GM19455 (cell line): ENCODE measurements around the gene TOM1L2.
"Not testable (repeated sequence)": the region's sequence is repeated elsewhere in the genome, so short reads cannot be mapped to it uniquely, and the experiment has no call there.

Experiments used
- ATAC-seq: cut with Tn5 transposase; IDR thresholded peaks from one replicate; pipeline ENCODE4 v1.9.1; 2021; ENCODE audit not compliant: unreplicated experiment

TOM1L2 gene

DNA sequence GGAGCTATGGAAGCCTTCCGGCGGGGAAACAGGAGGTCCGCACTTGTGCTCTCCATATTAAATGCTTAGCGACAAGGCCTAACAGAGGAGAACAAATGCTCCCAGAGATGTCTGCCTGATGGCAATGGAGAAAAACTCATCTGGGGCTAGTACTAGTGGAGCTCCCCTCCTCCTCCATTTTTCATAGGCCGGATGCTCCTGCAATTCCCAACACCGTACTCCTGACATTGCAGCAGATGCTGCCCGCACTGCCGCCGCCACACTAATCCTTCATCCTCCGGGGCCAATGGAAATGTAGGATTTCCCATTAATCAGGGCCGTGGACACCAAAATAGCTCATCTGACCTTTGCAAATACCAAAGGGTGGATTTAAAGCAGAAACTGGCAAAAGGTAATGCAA is 27.5 kb downstream of the TOM1L2 start:
- no peak for ATAC-seq

GRCh38 chr17:17944242-17944641 is 28.0 kb downstream of the TOM1L2 start:
- no peak for ATAC-seq

DNA sequence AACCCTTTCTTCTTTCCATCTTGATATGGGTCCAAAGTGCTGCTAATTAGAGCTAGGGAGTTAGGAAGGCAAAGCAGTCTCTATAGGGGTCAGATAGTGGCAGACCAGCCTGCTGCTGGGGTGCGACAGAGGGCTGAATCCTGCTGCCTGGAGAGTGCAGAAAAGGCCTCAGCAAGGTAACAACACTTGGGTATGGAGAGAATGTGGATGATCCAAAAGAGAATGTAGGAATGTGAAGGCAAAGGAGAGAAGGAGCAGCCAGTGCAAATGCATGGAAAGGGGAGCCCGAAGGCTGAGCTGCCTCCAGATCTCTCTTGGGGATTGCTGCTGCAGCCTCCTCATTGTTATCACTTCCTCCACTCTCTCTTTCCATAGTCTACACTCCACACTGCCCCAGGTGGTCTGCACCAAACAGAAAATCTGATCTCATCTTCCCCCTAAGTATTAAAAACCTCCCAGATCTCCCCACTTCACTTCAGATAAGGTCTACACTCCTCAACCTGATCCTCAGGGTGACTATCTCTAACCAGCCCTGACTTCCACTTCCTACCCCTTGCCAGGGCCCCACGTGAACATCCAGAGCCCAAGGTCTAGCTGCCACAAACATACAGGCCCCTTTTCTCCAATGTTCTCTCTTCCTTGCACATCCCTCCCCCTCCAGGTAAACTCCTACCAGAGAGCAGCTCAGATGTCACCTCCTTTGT is 28.8 kb downstream of the TOM1L2 start:
- no peak for ATAC-seq

DNA sequence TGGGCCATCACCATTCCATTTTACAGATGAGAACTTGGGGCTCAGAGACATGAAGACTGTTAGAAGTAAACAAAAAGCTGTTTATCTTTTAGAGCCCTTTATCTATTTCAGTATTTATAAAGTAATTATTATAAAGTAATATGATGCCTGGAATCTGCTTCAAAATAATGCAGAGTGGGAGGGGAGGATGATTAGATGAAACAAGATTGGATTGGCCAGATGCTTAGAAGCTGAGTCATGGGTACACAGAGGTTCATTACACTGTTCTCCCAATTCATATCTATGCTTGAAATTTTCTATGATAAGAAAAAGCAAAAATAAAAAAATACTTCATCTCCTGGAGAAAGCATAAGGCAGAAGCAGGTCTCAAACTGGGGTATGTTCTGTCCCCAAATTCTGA is 29.4 kb downstream of the TOM1L2 start:
- ATAC-seq, result no peak

- ATAC-seq, result no peak
Measured at GRCh38 chr17:17941015-17941414, 31.2 kb downstream of the TOM1L2 start.

GRCh38 chr17:17940441-17940911 is 31.7 kb downstream of the TOM1L2 start:
- ATAC-seq, result no peak

- ATAC-seq, result not testable (repeated sequence)
Measured at GRCh38 chr17:17939941-17940340, 32.3 kb downstream of the TOM1L2 start.

DNA sequence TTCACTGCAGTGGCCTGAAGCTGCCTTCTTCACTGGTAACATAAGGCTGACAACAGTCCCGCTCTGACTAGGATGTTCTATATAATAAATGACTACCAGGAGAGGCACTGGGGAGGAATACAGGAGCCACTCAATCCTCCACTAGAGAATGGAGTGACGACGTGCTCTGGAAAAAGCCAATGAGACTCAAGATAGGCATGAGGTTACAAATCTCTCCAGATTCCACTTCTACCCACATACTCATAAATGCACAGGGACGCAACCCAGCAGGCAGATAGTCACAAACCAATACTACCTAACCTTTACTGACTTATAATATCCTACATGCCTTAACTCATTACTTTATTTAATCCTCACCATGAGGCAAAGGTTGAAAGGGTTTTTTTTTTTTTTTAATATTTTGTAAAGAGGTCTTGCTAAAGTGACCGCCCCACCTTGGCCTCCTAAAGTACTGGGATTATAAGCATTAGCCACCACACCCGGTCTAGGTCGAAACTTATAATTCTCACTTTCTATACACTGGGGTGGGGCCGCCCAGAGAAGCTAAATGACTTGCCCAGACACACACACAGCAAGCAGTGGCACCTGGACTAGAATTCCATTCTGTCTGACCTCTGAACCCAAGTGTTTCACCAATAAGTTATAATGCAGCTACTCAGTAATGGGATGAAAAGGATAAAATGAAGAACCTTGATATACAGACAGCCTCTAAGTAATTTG is 33.7 kb downstream of the TOM1L2 start:
- no peak for ATAC-seq

DNA sequence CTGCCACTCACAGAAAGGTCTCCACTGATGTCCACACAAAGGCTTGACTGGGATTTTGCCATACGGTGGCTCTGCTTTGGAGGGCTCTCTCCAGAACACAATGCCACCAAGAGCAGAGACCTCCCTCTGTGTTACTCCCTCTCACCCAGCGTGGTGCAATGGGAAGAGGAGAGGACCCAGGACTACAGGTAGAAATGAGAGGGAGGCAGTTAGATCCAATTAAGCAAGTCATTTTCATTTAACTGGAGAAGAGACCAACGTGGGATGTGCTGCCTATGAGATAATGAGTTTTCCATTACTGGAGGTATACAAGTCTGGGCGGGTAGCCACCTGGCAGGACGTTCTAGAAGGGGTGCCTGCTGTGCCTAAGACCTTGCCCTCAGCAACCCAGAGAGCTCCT is 34.2 kb downstream of the TOM1L2 start:
- no peak for ATAC-seq

DNA sequence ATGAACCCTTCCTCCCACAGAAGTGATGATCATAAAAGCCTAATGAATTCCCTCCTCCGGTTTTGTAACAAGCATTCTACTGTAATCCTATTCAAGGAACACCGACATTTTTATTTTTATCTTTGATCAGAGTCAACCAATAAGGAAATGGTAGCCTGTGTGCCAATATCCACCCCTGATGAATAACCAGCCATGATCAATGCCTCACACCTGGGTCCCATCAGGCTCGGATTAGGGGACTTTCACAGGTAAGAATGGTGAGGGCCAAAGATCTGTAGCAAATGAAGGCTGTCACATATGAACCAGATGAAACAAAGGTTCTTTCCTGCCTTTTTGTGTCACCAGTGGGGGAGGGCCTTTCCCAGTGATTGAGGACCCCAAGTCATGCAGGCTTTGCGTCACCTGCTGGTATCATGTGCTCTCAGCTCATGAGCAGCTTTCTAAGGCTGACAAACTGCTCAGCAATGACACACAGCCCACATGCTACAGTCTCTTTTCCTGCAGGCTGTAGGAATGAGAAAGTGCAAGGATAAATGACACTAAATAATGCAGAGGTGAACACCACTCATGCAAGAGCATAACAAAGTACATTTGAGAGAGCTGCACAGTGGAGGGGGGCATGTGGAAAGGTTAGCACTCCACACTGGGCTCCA is 34.9 kb downstream of the TOM1L2 start:
- ATAC-seq, result no peak

- no peak for ATAC-seq
Measured at GRCh38 chr17:17935321-17936271, 36.6 kb downstream of the TOM1L2 start.

GRCh38 chr17:17934806-17935205 is 37.4 kb downstream of the TOM1L2 start:
- no peak for ATAC-seq

DNA sequence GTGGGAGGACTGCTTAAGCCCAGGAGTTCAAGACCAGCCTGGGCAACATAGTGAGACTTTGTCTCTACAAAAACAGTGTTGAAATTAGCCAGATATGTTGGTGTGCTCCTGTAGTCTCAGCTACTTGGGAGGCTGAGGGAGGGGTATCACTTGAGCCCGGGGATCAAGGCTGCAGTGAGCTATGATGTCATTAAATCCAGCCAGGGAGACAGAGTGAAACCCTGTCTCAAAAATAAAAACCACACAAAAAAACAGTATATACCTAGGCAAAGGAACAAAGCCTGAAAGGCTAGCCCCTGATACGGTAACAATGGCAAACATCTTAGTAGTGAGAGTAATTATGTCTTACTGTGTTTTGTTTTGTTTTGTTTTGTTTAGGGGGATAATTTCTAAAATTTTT is 38.0 kb downstream of the TOM1L2 start:
- ATAC-seq, result no peak

- no peak for ATAC-seq
Measured at GRCh38 chr17:17933775-17934174, 38.4 kb downstream of the TOM1L2 start.

- no peak for ATAC-seq
Measured at GRCh38 chr17:17931159-17931558, 41.0 kb downstream of the TOM1L2 start.

DNA sequence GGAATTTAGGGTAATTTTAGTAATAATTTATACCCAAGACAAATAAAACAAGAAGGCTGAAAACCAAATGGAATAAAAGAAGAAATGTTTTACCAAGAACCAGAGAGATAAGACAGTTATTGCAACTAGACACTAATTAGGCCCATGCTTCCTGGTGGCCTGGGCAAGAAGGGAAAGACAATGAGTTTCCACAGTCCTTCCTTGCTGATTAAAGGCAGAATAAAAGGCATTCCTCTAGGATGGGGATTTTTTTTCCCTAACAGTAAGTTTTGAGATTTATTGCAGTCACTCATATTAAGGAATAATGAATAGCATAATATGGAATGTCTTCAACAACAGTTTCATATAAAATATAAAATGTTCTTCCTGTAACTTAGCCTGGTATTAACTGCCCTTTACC is 41.5 kb downstream of the TOM1L2 start:
- ATAC-seq, result no peak

DNA sequence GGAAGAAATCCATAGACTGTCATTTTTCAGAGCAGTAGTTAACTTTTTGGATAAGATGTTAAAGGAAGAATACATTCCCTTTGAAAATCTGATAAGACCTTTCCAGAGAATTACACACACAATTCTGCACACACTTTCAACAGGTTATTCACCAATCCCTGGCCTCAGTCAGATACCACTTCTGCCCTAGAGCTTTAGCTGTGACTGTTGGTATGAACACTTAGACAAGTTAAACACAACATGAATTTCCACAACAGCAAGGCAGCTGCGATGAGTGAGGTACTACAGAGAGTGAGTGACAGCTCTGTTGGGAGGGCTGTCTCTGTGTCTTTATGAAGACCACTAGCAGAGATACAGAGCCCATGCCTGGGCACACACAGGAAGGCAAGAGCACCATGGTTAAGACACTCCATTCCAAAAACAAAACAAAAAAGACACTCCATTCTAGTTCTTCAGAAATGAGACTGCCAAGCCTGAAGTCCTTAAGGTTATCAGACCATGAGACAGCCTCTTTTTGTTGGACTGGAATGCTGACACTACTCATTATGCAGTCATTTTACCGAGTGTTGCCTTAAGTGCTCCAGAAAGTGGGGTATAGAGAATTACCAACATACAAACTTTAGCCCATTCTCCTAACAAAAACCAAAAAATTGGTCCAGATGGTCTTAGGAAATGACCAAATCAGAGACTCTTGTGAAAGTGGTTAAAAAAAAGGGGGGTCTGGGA is 42.4 kb downstream of the TOM1L2 start:
- ATAC-seq, result no peak

DNA sequence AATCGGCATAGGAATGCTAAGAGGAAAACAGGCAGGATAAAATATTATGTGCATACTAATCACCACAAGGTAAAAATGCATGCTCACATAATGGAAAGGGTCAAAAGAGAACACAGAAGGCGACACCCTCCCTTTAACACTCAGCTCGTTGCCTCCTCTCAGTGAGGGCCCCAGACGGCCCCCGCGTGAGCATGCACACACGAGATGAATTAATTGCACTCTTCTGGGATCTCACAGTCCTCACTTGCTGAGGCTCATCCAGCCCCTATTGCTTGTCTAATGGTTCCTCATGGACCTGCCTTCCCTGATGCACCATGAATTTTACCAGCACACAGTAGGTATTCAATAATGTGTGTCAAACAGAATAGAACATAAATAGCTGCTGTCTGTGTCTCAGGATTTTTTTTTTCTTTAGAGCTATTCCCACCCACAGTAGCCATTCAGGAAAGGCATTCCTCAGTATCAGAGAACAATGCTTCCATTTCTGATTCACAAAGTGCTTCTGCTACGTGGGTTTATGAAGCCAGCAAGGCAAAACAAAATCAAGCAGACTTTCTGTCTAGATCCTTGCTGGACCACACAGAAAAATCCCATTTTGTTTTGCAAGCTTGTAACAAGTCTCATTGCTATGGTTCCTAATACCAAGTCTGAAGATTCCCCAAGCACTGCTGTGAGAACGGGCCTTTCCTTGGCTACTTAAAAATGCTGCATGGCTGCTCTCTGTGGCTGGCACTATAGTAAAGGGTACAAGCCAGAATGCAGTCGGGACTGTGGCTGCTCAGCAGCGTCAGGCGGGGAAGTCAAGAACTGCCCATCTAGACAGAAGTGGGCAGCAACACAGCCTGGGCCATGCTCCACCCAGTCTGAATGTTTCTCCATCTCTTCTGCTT is 43.6 kb downstream of the TOM1L2 start:
- ATAC-seq, result no peak

DNA sequence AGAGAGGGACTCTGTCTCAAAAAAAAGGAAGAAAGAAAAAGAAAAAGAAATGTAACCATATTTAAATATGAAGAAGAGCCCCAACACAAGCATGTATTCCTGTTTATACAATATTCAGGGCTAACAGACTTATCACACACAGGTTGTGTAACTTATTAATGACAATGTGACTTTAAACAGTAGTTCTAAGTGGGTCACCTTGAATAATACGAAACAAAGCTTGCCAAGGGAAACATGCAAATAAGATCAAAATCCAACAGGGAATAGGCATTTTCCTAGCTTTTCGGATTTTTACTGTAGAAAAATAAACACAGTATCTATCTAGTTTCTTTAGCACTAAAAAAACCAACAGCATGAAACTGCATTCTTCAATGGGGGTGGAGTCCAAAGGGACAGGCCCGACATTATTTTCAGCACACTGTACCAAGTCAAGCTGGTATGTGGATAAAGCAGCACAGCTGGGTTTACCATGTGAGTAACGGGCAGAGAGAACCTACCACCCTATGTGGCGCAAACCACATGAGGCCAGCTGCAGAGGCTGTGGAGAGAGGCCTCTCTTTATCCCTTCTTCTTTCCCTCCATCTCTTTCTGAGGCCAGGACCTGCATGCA is 45.3 kb downstream of the TOM1L2 start:
- no peak for ATAC-seq
